Thyroid gland (tissue), 4 donors: ENCODE data around the gene RBM48. TPM values are rescaled to one million over a fixed set of nuclear protein-coding genes. Genes with fewer than 3 reads are reported as not detected.

Experiments
- DNase-seq, 2 donors: peaks; one replicate each; pipeline ENCODE4 v3.0.0-alpha.2; 2019
- H3K27ac ChIP-seq, 3 donors: fragments of 200-600 bp; sonication (generic); 1 replicate in 2 of 3; 2 replicates in 1 of 3; pipeline ENCODE4 v1.5.1; 2016 to 2019; ENCODE audit warnings: mild to moderate bottlenecking in 1 of 3, moderate library complexity in 1 of 3
- H3K27me3 ChIP-seq: fragments of 200-600 bp; sonication (generic); one replicate; pipeline ENCODE4 v1.5.1; 2019
- H3K36me3 ChIP-seq, 2 donors: fragments of 200-600 bp; sonication (generic); one replicate each; pipeline ENCODE4 v1.5.1; 2016 to 2019
- H3K4me1 ChIP-seq, 2 donors: fragments of 200-600 bp; sonication (generic); one replicate each; pipeline ENCODE4 v1.5.1; 2017 to 2019
- H3K4me3 ChIP-seq, 3 donors: fragments of 200-600 bp; sonication (generic); replicated peaks in 1 of 3; 1 replicate in 2 of 3; 2 replicates in 1 of 3; pipeline ENCODE4 v1.5.1; 2016; ENCODE audit warnings: mild to moderate bottlenecking in 1 of 3
- H3K9me3 ChIP-seq: fragments of 200-600 bp; sonication (generic); one replicate; pipeline ENCODE4 v1.5.1; 2017
- CTCF ChIP-seq, 6 experiments: fragments of 200-600 bp in 3 of 6; fragments of 450-650 bp in 3 of 6; sonication (generic) in 3 of 6; IDR thresholded peaks; one replicate each; pipeline ENCODE4 v1.5.1; 2016 to 2019; ENCODE audit warnings: antibody characterized with exemption in 6 of 6, mild to moderate bottlenecking in 2 of 6, inconsistent platforms in 1 of 6, moderate library complexity in 1 of 6
- POLR2A ChIP-seq, 2 donors: fragments of 450-650 bp; IDR thresholded peaks; one replicate each; pipeline ENCODE4 v1.6.1; 2017; ENCODE audit warnings: antibody characterized with exemption in 2 of 2, mild to moderate bottlenecking in 2 of 2, moderate library complexity in 1 of 2
- WGBS, 2 donors: methylation state at CpG; one replicate each; pipeline ENCODE4 v1.1.5; 2017; 5-methylcytosine and 5-hydroxymethylcytosine counted together
- intact Hi-C: fragments of 100-400 bp; cut with DNase I; formaldehyde crosslinking; loops from one replicate; pipeline ENCODE4 v1.15.1; 2023
- total RNA-seq, 4 donors: library from RNA; depleted of rRNA; stranded (reverse); fragments of >200 nt; gene quantifications; one replicate each; pipeline ENCODE4 v1.2.3, GENCODE V29; 2016

RBM48 gene
- total RNA-seq, 4 donors from 2014 or later = 12.7 to 23.8 (median 14.8) TPM

DNA sequence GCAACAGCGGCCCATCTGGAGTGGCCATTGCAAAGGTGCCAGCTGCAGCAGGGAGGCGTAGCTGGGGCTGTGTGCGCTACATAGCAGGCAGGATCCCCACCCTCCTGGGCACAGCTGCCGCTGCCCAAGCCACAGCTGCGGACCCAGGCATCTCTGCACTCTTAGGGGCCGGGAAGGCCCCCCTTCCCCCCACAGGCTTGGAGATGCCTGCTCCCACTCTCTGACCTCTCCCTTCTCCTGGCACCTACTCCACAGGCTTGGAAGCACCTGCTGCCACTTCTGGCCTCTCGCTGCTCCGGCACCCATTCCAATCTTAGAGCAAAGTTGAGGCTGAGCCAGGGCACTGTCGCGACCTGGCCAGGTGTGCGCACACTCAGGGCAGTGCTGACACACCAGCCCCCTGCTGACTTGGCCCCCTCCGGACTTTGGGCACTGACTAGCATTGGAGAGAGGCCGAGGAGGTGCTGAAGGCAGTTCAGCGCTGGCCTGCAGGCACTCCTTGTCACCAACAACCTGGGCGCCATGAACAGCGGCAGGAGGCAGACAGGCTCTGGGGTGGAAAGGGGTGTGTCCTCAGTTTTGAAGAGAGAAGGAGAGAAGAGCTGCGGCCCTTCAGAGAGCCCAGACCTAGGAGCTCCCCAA is 18.4 kb downstream of the RBM48 start:
- TF ChIP-seq CTCF (IDR thresholded peaks at IDR 0.05) = no peak
- TF ChIP-seq POLR2A (IDR thresholded peaks at IDR 0.05) = no peak
- intact Hi-C loops = no loop called here
- Histone ChIP-seq H3K4me1 (no peaks in the 10 kb centered on the region), H3K4me3 (no peak overlapping the region), H3K27ac (no peak overlapping the region), H3K9me3 (no peaks in the 10 kb centered on the region), H3K27me3 (no peaks in the 10 kb centered on the region), H3K36me3 (no peaks in the 10 kb centered on the region)
- WGBS, 2 donors = 91 to 97% methylated on average over 9 to 17 of the region's 17 CpGs
- DNase-seq = no peak

- no peak overlapping the region for H3K27ac ChIP-seq
- H3K4me3 ChIP-seq = no peak overlapping the region
- H3K36me3 ChIP-seq = no peaks in the 10 kb centered on the region
- DNase-seq = no peak
- WGBS, 2 donors = 86 to 93% methylated on average over 6 of the region's 6 CpGs
- no peaks in the 10 kb centered on the region for H3K4me1 ChIP-seq
- H3K9me3 ChIP-seq = no peaks in the 10 kb centered on the region
- no peaks in the 10 kb centered on the region for H3K27me3 ChIP-seq
- TF ChIP-seq POLR2A (IDR thresholded peaks at IDR 0.05) (no peak), CTCF (IDR thresholded peaks at IDR 0.05) (no peak)
- intact Hi-C loops = no loop called here
Measured at GRCh38 chr7:92547579-92547978, 19.0 kb downstream of the RBM48 start.

GRCh38 chr7:92550194-92550593 is 21.6 kb downstream of the RBM48 start:
- Histone ChIP-seq H3K27ac (no peak overlapping the region), H3K4me1 (no peaks in the 10 kb centered on the region), H3K9me3 (no peaks in the 10 kb centered on the region), H3K27me3 (no peaks in the 10 kb centered on the region), H3K36me3 (no peaks in the 10 kb centered on the region), H3K4me3 (no peak overlapping the region)
- 69 to 76% methylated on average over 4 of the region's 4 CpGs for WGBS, 2 donors
- TF ChIP-seq POLR2A (IDR thresholded peaks at IDR 0.05) = no peak
- TF ChIP-seq CTCF (IDR thresholded peaks at IDR 0.05) = no peak
- intact Hi-C loops = no loop called here
- no peak for DNase-seq

- no peak for DNase-seq
- H3K27ac ChIP-seq = no peak overlapping the region
- no peaks in the 10 kb centered on the region for H3K4me1 ChIP-seq
- H3K9me3 ChIP-seq = no peaks in the 10 kb centered on the region
- H3K27me3 ChIP-seq = no peaks in the 10 kb centered on the region
- no peak overlapping the region for H3K4me3 ChIP-seq
- H3K36me3 ChIP-seq = peaks cover 0 to 10% of the 10 kb centered on the region in 2 donors
- TF ChIP-seq CTCF (IDR thresholded peaks at IDR 0.05) = no peak
- no peak for TF ChIP-seq POLR2A (IDR thresholded peaks at IDR 0.05)
- intact Hi-C loops = no loop called here
- WGBS, 2 donors = 96% methylated on average over 2 of the region's 2 CpGs
Measured at GRCh38 chr7:92557249-92557648, 28.7 kb downstream of the RBM48 start.

- WGBS, 2 donors = 92% methylated on average over 7 of the region's 7 CpGs
Measured at GRCh38 chr7:92557808-92558362, 29.3 kb downstream of the RBM48 start.

More at GRCh38 chr7:92557808-92558362, 29.3 kb downstream of the RBM48 start:
- no peaks in the 10 kb centered on the region for H3K4me1 ChIP-seq
- H3K27me3 ChIP-seq = no peaks in the 10 kb centered on the region
- DNase-seq = no peak
- H3K27ac ChIP-seq = no peak overlapping the region
- H3K36me3 ChIP-seq = peaks cover 0 to 10% of the 10 kb centered on the region in 2 donors
- H3K4me3 ChIP-seq = no peak overlapping the region
- H3K9me3 ChIP-seq = no peaks in the 10 kb centered on the region
- intact Hi-C loops = no loop called here
- TF ChIP-seq POLR2A (IDR thresholded peaks at IDR 0.05) = no peak
- no peak for TF ChIP-seq CTCF (IDR thresholded peaks at IDR 0.05)
